Measurements from ENCODE around the gene PDLIM4. TPM values are rescaled to one million over a fixed set of nuclear protein-coding genes. Genes with fewer than 3 reads are reported as not detected.

Gene PDLIM4
- total RNA-seq, 1 donor from 2014 or later: 56.6 TPM

GRCh38 chr5:132302413-132302812, 44.9 kb downstream of the PDLIM4 start:
- H3K79me2 ChIP-seq (ENCODE audit: insufficient read depth, low read length): peaks cover 30% of the 10 kb centered on the region
- peaks cover 14% of the 10 kb centered on the region for H4K20me1 ChIP-seq (ENCODE audit: insufficient read depth, low read length)
- H3K27me3 Mint-ChIP-seq (ENCODE audit: low read depth, unreplicated experiment): no peaks in the 10 kb centered on the region
- no peak overlapping the region for H3K27ac Mint-ChIP-seq (ENCODE audit: unreplicated experiment)
- no peaks in the 10 kb centered on the region for H3K4me1 Mint-ChIP-seq (ENCODE audit: low read depth, unreplicated experiment)
- no peak overlapping the region for H3K4me2 ChIP-seq (ENCODE audit: low read length)
- H3K4me1 ChIP-seq (ENCODE audit: insufficient read depth, low read length): no peaks in the 10 kb centered on the region
- no peaks in the 10 kb centered on the region for H3K27me3 ChIP-seq (ENCODE audit: insufficient read depth, low read length)
- FAIRE-seq (no peak), DNase-seq (ENCODE audit: low read depth) (no peak)
- H3K36me3 Mint-ChIP-seq (ENCODE audit: low read depth, unreplicated experiment): peaks cover 10% of the 10 kb centered on the region
- no peaks in the 10 kb centered on the region for H3K36me3 ChIP-seq (ENCODE audit: insufficient read depth, low read length)
- no peak overlapping the region for H3K4me3 Mint-ChIP-seq (ENCODE audit: unreplicated experiment)
- H3K27ac ChIP-seq (ENCODE audit: low read depth, low read length): no peak overlapping the region
- H2AFZ ChIP-seq (ENCODE audit: low read depth, low read length): no peak overlapping the region
- TF ChIP-seq CTCF (IDR thresholded peaks at IDR 0.05; ENCODE audit: insufficient read depth, low read depth, low read length) (no peak), EZH2 (IDR thresholded peaks at IDR 0.05; ENCODE audit: insufficient read depth, low read length) (no peak)
- peaks cover 7% of the 10 kb centered on the region for H3K9me3 Mint-ChIP-seq (ENCODE audit: unreplicated experiment)
- H3K4me3 ChIP-seq (ENCODE audit: insufficient read depth, low read depth, low read length): no peak overlapping the region
- H3K9me3 ChIP-seq (ENCODE audit: insufficient read depth, low read depth, low read length): no peaks in the 10 kb centered on the region
- H3K9ac ChIP-seq (ENCODE audit: low read length): no peak overlapping the region

- H3K4me1 ChIP-seq (ENCODE audit: insufficient read depth, low read length): no peaks in the 10 kb centered on the region
- FAIRE-seq (no peak), DNase-seq (ENCODE audit: low read depth) (no peak)
- no peak overlapping the region for H3K27ac ChIP-seq (ENCODE audit: low read depth, low read length)
- peaks cover 13% of the 10 kb centered on the region for H4K20me1 ChIP-seq (ENCODE audit: insufficient read depth, low read length)
- Mint-ChIP-seq H3K36me3 (ENCODE audit: low read depth, unreplicated experiment) (peaks cover 10% of the 10 kb centered on the region), H3K4me1 (ENCODE audit: low read depth, unreplicated experiment) (no peaks in the 10 kb centered on the region), H3K4me3 (ENCODE audit: unreplicated experiment) (no peak overlapping the region), H3K27ac (ENCODE audit: unreplicated experiment) (no peak overlapping the region), H3K27me3 (ENCODE audit: low read depth, unreplicated experiment) (no peaks in the 10 kb centered on the region), H3K9me3 (ENCODE audit: unreplicated experiment) (peaks cover 7% of the 10 kb centered on the region)
- H3K27me3 ChIP-seq (ENCODE audit: insufficient read depth, low read length): no peaks in the 10 kb centered on the region
- no peak overlapping the region for H3K9ac ChIP-seq (ENCODE audit: low read length)
- H2AFZ ChIP-seq (ENCODE audit: low read depth, low read length): no peak overlapping the region
- H3K4me2 ChIP-seq (ENCODE audit: low read length): no peak overlapping the region
- H3K36me3 ChIP-seq (ENCODE audit: insufficient read depth, low read length): no peaks in the 10 kb centered on the region
- peaks cover 18% of the 10 kb centered on the region for H3K79me2 ChIP-seq (ENCODE audit: insufficient read depth, low read length)
- no peaks in the 10 kb centered on the region for H3K9me3 ChIP-seq (ENCODE audit: insufficient read depth, low read depth, low read length)
- no peak overlapping the region for H3K4me3 ChIP-seq (ENCODE audit: insufficient read depth, low read depth, low read length)
- TF ChIP-seq CTCF (IDR thresholded peaks at IDR 0.05; ENCODE audit: insufficient read depth, low read depth, low read length): no peak
- TF ChIP-seq EZH2 (IDR thresholded peaks at IDR 0.05; ENCODE audit: insufficient read depth, low read length): no peak
These were observed 46.1 kb downstream of the PDLIM4 start for GRCh38 chr5:132303589-132303988.

GRCh38 chr5:132305420-132305819, 47.9 kb downstream of the PDLIM4 start:
- no peak overlapping the region for H3K4me3 Mint-ChIP-seq (ENCODE audit: unreplicated experiment)
- H3K27ac Mint-ChIP-seq (ENCODE audit: unreplicated experiment): no peak overlapping the region
- FAIRE-seq (no peak), DNase-seq (ENCODE audit: low read depth) (no peak)
- Histone ChIP-seq H2AFZ (ENCODE audit: low read depth, low read length) (no peak overlapping the region), H3K27ac (ENCODE audit: low read depth, low read length) (no peak overlapping the region), H3K4me3 (ENCODE audit: insufficient read depth, low read depth, low read length) (no peak overlapping the region), H3K4me1 (ENCODE audit: insufficient read depth, low read length) (peaks cover 2% of the 10 kb centered on the region), H3K4me2 (ENCODE audit: low read length) (no peak overlapping the region), H3K27me3 (ENCODE audit: insufficient read depth, low read length) (no peaks in the 10 kb centered on the region), H3K9ac (ENCODE audit: low read length) (no peak overlapping the region), H3K79me2 (ENCODE audit: insufficient read depth, low read length) (peaks cover 13% of the 10 kb centered on the region), H3K9me3 (ENCODE audit: insufficient read depth, low read depth, low read length) (no peaks in the 10 kb centered on the region), H3K36me3 (ENCODE audit: insufficient read depth, low read length) (no peaks in the 10 kb centered on the region), H4K20me1 (ENCODE audit: insufficient read depth, low read length) (peaks cover 10% of the 10 kb centered on the region)
- peaks cover 10% of the 10 kb centered on the region for H3K36me3 Mint-ChIP-seq (ENCODE audit: low read depth, unreplicated experiment)
- H3K27me3 Mint-ChIP-seq (ENCODE audit: low read depth, unreplicated experiment): no peaks in the 10 kb centered on the region
- H3K4me1 Mint-ChIP-seq (ENCODE audit: low read depth, unreplicated experiment): no peaks in the 10 kb centered on the region
- TF ChIP-seq EZH2 (IDR thresholded peaks at IDR 0.05; ENCODE audit: insufficient read depth, low read length) (no peak), CTCF (IDR thresholded peaks at IDR 0.05; ENCODE audit: insufficient read depth, low read depth, low read length) (no peak)
- H3K9me3 Mint-ChIP-seq (ENCODE audit: unreplicated experiment): peaks cover 7% of the 10 kb centered on the region

All from astrocyte (in vitro differentiated cells and primary cell).